HEK293 (cell line): Measurements from ENCODE around the gene UCK2.

Experiments used
- MYNN ChIP-seq: fragments of 450-650 bp; formaldehyde crosslinking; IDR thresholded peaks from 2 replicates; pipeline ENCODE4 v1.5.1; 2016; ENCODE audit warnings: missing biosample characterization, missing genetic modification characterization, borderline replicate concordance
- PATZ1 ChIP-seq: fragments of 450-650 bp; formaldehyde crosslinking; IDR thresholded peaks from 2 replicates; pipeline ENCODE4 v1.5.1; 2016; ENCODE audit warnings: missing biosample characterization, missing genetic modification characterization
- TCF7L2 ChIP-seq: IDR thresholded peaks from 2 replicates; pipeline ENCODE4 v1.6.1; 2011; ENCODE audit warnings: low read depth, mild to moderate bottlenecking, inconsistent platforms, low read length, moderate library complexity, borderline replicate concordance
- ZNF24 ChIP-seq: fragments of 450-650 bp; formaldehyde crosslinking; IDR thresholded peaks from 2 replicates; pipeline ENCODE4 v1.5.1; 2016; ENCODE audit warnings: missing biosample characterization, missing genetic modification characterization
- ZNF561 ChIP-seq: fragments of 450-650 bp; IDR thresholded peaks from 2 replicates; pipeline ENCODE4 v1.5.1; 2018; ENCODE audit warnings: missing biosample characterization, missing genetic modification characterization, borderline replicate concordance
- ZNF658 ChIP-seq: fragments of 450-650 bp; formaldehyde crosslinking; IDR thresholded peaks from 2 replicates; pipeline ENCODE4; 2016; ENCODE audit warnings: missing biosample characterization, missing genetic modification characterization
- ZSCAN18 ChIP-seq: fragments of 450-650 bp; formaldehyde crosslinking; IDR thresholded peaks from 2 replicates; pipeline ENCODE4 v1.5.1; 2016; ENCODE audit warnings: missing biosample characterization, missing genetic modification characterization

GRCh38 chr1:165960136-165960535 is 132.7 kb downstream of the UCK2 start:
- TF ChIP-seq PATZ1 (tag by site-specific recombination) = no peak
- TF ChIP-seq ZSCAN18 (tag by site-specific recombination) = no peak
- TF ChIP-seq ZNF24 (tag by site-specific recombination) = no peak
- TF ChIP-seq ZNF561 = no peak
- TF ChIP-seq MYNN (tag by site-specific recombination) = no peak
- no peak for TF ChIP-seq TCF7L2
- no peak for TF ChIP-seq ZNF658 (tag by site-specific recombination)
